ENCODE results near the gene UBE2J2. TPM values are rescaled to one million over a fixed set of nuclear protein-coding genes. Genes with fewer than 3 reads are reported as not detected.

Gene UBE2J2
- total RNA-seq, 3 donors from 2014 or later: 37.0 to 39.8 (median 37.4) TPM

GRCh38 chr1:1256956-1257871 lies 16.4 kb downstream of the UBE2J2 start:
- no peak overlapping the region for H3K27ac ChIP-seq
- H3K4me1 ChIP-seq: no peaks in the 10 kb centered on the region
- H3K27me3 ChIP-seq: no peaks in the 10 kb centered on the region
- TF ChIP-seq CTCF (IDR thresholded peaks at IDR 0.05): no peak
- TF ChIP-seq POLR2AphosphoS5 (IDR thresholded peaks at IDR 0.05): no peak
- no peak for TF ChIP-seq POLR2A (IDR thresholded peaks at IDR 0.05)
- no peaks in the 10 kb centered on the region for H3K9me3 ChIP-seq
- peaks cover 14% of the 10 kb centered on the region for H3K36me3 ChIP-seq
- DNase-seq (ENCODE audit: low spot score in 2 of 2): no peak
- no peak overlapping the region for H3K4me3 ChIP-seq
- intact Hi-C loops (cut with DNase I; ENCODE audit: low total_unique reads): loop anchor here (5.0 kb wide), 1 partner anchor 185 kb away; no protein-coding TSS in a partner anchor

GRCh38 chr1:1255611-1256010 lies 18.0 kb downstream of the UBE2J2 start:
- Histone ChIP-seq H3K36me3 (peaks cover 11% of the 10 kb centered on the region), H3K4me1 (no peaks in the 10 kb centered on the region), H3K4me3 (no peak overlapping the region), H3K27ac (no peak overlapping the region), H3K27me3 (no peaks in the 10 kb centered on the region), H3K9me3 (no peaks in the 10 kb centered on the region)
- DNase-seq (ENCODE audit: low spot score in 2 of 2): no peak
- intact Hi-C loops (cut with DNase I; ENCODE audit: low total_unique reads): loop anchor here (5.0 kb wide), 1 partner anchor 187 kb away; no protein-coding TSS in a partner anchor
- TF ChIP-seq POLR2A (IDR thresholded peaks at IDR 0.05) (no peak), CTCF (IDR thresholded peaks at IDR 0.05) (no peak), POLR2AphosphoS5 (IDR thresholded peaks at IDR 0.05) (no peak)

GRCh38 chr1:1255078-1255477 lies 18.6 kb downstream of the UBE2J2 start:
- no peaks in the 10 kb centered on the region for H3K4me1 ChIP-seq
- intact Hi-C loops (cut with DNase I; ENCODE audit: low total_unique reads): loop anchor here (5.0 kb wide), 1 partner anchor 187 kb away; no protein-coding TSS in a partner anchor
- no peak overlapping the region for H3K4me3 ChIP-seq
- H3K27me3 ChIP-seq: no peaks in the 10 kb centered on the region
- no peak overlapping the region for H3K27ac ChIP-seq
- TF ChIP-seq POLR2AphosphoS5 (IDR thresholded peaks at IDR 0.05) (no peak), CTCF (IDR thresholded peaks at IDR 0.05) (no peak), POLR2A (IDR thresholded peaks at IDR 0.05) (no peak)
- no peaks in the 10 kb centered on the region for H3K9me3 ChIP-seq
- no peak for DNase-seq (ENCODE audit: low spot score in 2 of 2)
- H3K36me3 ChIP-seq: peaks cover 11% of the 10 kb centered on the region

- H3K27ac ChIP-seq: no peak overlapping the region
- TF ChIP-seq POLR2A (IDR thresholded peaks at IDR 0.05) (no peak), POLR2AphosphoS5 (IDR thresholded peaks at IDR 0.05) (no peak), CTCF (IDR thresholded peaks at IDR 0.05) (no peak)
- no peak overlapping the region for H3K4me3 ChIP-seq
- DNase-seq (ENCODE audit: low spot score in 2 of 2): no peak
- H3K36me3 ChIP-seq: peaks cover 11% of the 10 kb centered on the region
- H3K27me3 ChIP-seq: no peaks in the 10 kb centered on the region
- H3K9me3 ChIP-seq: no peaks in the 10 kb centered on the region
- intact Hi-C loops (cut with DNase I; ENCODE audit: low total_unique reads): no loop called here
- H3K4me1 ChIP-seq: no peaks in the 10 kb centered on the region
Measured at GRCh38 chr1:1254667-1254998, 19.0 kb downstream of the UBE2J2 start.

- intact Hi-C loops (cut with DNase I; ENCODE audit: low total_unique reads): no loop called here
- Histone ChIP-seq H3K27me3 (no peaks in the 10 kb centered on the region), H3K4me1 (no peaks in the 10 kb centered on the region), H3K4me3 (no peak overlapping the region), H3K9me3 (no peaks in the 10 kb centered on the region), H3K27ac (no peak overlapping the region), H3K36me3 (peaks cover 11% of the 10 kb centered on the region)
- no peak for TF ChIP-seq POLR2A (IDR thresholded peaks at IDR 0.05)
- no peak for TF ChIP-seq CTCF (IDR thresholded peaks at IDR 0.05)
- no peak for TF ChIP-seq POLR2AphosphoS5 (IDR thresholded peaks at IDR 0.05)
- DNase-seq (ENCODE audit: low spot score in 2 of 2): no peak
Measured at GRCh38 chr1:1253972-1254666, 19.5 kb downstream of the UBE2J2 start.
